Fibroblast of villous mesenchyme (primary cell): ENCODE results near the gene WFDC11. TPM values are rescaled to one million over a fixed set of nuclear protein-coding genes. Genes with fewer than 3 reads are reported as not detected.
"Not testable (repeated sequence)": the region's sequence is repeated elsewhere in the genome, so short reads cannot be mapped to it uniquely, and the experiment has no call there.

Experiments used
- DNase-seq: peaks from one replicate; pipeline ENCODE4 v3.0.0-alpha.2; 2010; ENCODE audit warnings: low read depth
- H3K4me3 ChIP-seq: 2 replicates; pipeline ENCODE4 v1.5.1; 2011; ENCODE audit warnings: low read depth, mild to moderate bottlenecking, low read length
- total RNA-seq: library from RNA; depleted of rRNA; stranded (reverse); fragments of >200 nt; gene quantifications from 2 replicates; pipeline ENCODE4 v1.2.3, GENCODE V29; 2012
- TF ChIP-seq, protein P1 (sequence below): IDR thresholded peaks from 2 replicates; pipeline ENCODE4 v1.5.1; 2012; ENCODE audit warnings: low read depth, mild to moderate bottlenecking, low read length; ENCODE audit not compliant: insufficient read depth

WFDC11 gene
- total RNA-seq, 1 donor = not detected

DNA sequence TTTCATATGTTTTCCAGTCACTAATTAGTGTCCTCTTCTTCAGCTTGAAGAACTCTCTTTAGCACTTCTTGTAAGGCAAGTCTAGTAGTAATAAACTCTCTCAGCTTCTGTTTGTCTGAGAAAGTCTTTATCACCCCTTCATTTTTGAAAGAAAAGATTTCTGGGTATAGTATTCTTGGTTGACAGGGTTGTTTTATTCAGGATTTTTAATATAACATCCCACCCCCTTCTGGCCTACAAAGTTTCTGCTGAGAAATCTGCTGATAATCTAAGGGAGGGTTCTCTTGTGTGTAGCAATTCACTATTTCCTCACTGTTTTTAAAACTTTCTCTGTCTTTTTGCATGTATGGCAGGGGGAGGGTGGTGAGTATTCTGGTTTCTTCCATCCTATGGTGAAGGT is 9.6 kb upstream of the WFDC11 start:
- no peak for DNase-seq
- TF ChIP-seq, protein P1, sequence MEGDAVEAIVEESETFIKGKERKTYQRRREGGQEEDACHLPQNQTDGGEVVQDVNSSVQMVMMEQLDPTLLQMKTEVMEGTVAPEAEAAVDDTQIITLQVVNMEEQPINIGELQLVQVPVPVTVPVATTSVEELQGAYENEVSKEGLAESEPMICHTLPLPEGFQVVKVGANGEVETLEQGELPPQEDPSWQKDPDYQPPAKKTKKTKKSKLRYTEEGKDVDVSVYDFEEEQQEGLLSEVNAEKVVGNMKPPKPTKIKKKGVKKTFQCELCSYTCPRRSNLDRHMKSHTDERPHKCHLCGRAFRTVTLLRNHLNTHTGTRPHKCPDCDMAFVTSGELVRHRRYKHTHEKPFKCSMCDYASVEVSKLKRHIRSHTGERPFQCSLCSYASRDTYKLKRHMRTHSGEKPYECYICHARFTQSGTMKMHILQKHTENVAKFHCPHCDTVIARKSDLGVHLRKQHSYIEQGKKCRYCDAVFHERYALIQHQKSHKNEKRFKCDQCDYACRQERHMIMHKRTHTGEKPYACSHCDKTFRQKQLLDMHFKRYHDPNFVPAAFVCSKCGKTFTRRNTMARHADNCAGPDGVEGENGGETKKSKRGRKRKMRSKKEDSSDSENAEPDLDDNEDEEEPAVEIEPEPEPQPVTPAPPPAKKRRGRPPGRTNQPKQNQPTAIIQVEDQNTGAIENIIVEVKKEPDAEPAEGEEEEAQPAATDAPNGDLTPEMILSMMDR = no peak
- H3K4me3 ChIP-seq = no peak overlapping the region

GRCh38 chr20:45672765-45673164 is 2.7 kb upstream of the WFDC11 start:
- TF ChIP-seq, protein P1 = no peak
- H3K4me3 ChIP-seq = no peak overlapping the region
- no peak for DNase-seq

DNA sequence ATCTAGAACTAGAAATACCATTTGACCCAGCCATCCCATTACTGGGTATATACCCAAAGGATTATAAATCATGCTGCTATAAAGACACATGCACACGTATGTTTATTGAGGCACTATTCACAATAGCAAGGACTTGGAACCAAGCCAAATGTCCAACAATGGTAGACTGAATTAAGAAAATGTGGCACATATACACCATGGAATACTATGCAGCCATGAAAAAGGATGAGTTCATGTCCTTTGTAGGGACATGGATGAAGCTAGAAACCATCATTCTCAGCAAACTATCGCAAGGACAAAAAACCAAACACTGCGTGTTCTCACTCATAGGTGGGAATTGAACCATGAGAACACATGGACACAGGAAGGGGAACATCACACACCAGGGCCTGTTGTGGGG is 13.0 kb downstream of the WFDC11 start:
- H3K4me3 ChIP-seq, DNase-seq: not testable (repeated sequence)

DNA sequence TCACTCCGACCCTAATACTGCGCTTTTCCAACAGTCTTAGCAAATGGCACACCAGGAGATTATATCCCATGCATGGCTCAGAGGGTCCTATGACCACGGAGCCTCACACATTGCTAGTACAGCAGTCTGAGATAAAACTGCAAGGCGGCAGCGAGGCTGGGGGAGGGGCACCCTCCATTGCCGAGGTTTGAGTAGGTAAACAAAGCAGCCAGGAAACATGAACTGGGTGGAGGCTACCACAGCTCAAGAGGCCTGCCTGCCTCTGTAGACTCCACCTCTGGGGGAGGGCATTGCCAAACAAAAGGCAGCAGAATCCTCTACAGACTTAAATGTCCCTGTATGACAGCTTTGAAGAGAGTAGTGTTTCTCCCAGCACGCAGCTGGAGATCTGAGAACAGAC is 18.3 kb downstream of the WFDC11 start:
- H3K4me3 ChIP-seq, DNase-seq: not testable (repeated sequence)

DNA sequence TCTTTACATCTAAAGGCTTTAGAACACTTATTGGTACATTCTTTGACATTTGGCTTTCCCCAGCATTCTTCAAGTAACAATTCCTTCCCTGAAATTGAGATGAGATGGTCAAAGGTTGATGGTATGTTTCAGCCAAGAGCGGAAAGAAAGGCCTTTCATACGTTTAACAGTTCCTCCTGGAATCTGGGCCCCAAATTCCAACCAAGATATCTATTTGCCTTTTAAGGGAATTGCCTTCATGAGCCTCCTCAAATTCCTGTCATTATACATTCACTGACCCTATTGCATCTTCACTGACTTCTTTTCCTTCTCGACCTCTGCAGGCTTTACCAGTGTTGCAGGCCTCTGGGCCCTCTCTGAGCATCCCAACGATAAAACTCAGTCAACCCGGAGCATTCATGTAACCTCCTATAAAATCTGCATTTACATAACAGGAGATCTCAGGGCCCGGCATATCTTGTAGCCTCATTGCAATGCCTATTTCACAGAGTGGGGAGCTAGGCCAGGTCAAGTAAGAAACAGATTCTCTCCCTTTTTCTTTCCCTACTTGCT is 20.7 kb downstream of the WFDC11 start:
- no peak overlapping the region for H3K4me3 ChIP-seq
- DNase-seq = no peak
- TF ChIP-seq, protein P1 = no peak

- TF ChIP-seq, protein P1 = no peak
- H3K4me3 ChIP-seq = no peak overlapping the region
- DNase-seq = no peak
Measured at GRCh38 chr20:45647441-45648050, 22.5 kb downstream of the WFDC11 start.

DNA sequence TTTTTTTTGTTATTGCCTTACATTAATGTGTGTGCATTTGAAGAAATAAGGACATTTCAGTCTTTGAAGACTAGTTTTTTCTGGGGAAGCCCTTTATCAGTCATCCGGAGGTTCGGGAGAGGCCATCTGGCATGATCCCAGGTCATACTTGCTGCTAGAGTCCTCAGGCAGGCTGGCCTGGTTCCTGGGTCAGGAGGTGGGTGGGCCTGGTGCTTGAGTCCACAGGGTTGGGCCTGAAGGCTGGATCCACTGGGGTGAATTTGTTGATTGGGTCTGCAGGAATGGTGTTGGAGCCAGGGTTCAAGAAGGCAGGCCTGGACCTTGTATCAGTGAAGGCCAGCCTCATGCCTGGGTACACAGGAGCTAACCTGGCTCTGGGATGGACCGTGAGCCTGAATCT is 23.2 kb downstream of the WFDC11 start:
- H3K4me3 ChIP-seq = no peak overlapping the region
- no peak for DNase-seq
- TF ChIP-seq, protein P1 = no peak

GRCh38 chr20:45645869-45646268 is 24.2 kb downstream of the WFDC11 start:
- DNase-seq, H3K4me3 ChIP-seq: not testable (repeated sequence)

DNA sequence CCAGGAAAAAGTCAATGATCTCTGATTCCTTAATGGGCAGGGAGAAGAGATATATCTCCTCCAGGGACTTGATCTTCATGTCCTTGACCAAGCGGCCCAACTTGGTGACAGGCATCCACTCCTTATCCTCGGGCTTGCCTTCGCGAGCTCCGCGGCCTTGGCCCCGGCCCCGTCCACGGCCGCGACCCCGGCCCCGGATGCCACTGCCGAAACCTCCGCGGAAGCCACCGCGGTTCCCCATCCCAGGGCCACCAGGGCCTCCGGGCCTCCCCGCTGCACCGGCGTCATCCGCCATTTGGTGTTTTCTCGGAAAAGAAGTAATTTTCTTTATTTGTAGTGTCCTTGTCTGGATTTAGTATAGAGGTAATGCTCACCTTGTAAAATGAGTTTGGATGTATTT is 29.0 kb downstream of the WFDC11 start:
- not testable (repeated sequence) for DNase-seq, H3K4me3 ChIP-seq
